Caco-2 (cell line): ENCODE data around the gene PDE9A. TPM values are rescaled to one million over a fixed set of nuclear protein-coding genes. Genes with fewer than 3 reads are reported as not detected.

ENCODE experiments used
- BruUV-seq: library from RNA; stranded (reverse); fragments of 400-500 nt; replicated peaks from 2 replicates; lab custom pipeline; 2021; lab: Mats Ljungman, UMichigan
- CTCF ChIA-PET: fragments of 300-600 bp; sonication (Branson Sonifier 250); formaldehyde crosslinking; loops from one replicate; lab custom pipeline; 2022; ENCODE audit warnings: antibody characterized with exemption; lab: Charles Lee
- POLR2A ChIA-PET: fragments of 300-600 bp; sonication (Branson Sonifier 250); formaldehyde crosslinking; loops from one replicate; lab custom pipeline; 2022; ENCODE audit warnings: antibody characterized with exemption; lab: Charles Lee
- DNase-seq, 2 experiments: peaks; one replicate each; pipeline versions ENCODE4 v3.0.0 to v3.0.0-alpha.2; 2020 to 2022
- H3K27me3 ChIP-seq: replicated peaks from 2 replicates; pipeline ENCODE4 v1.6.0; 2011; ENCODE audit warnings: low read length; ENCODE audit not compliant: control insufficient read depth, insufficient read depth
- H3K36me3 ChIP-seq: 2 replicates; pipeline ENCODE4 v1.5.1; 2011; ENCODE audit warnings: low read length; ENCODE audit not compliant: control insufficient read depth, insufficient read depth
- H3K4me1 ChIP-seq: fragments of 250-450 bp; sonication (Bioruptor Pico); 2 replicates; pipeline ENCODE4 v1.5.1; 2020; ENCODE audit warnings: mild to moderate bottlenecking
- H3K4me3 ChIP-seq: 2 replicates; pipeline ENCODE4 v1.5.1; 2011; ENCODE audit warnings: low read depth, mild to moderate bottlenecking, control low read depth, low read length
- H3K9me3 ChIP-seq: fragments of 250-450 bp; sonication (Bioruptor Pico); 2 replicates; pipeline ENCODE4 v1.5.1; 2020; ENCODE audit warnings: mild to moderate bottlenecking, moderate library complexity
- H3K27ac Mint-ChIP-seq: one replicate; pipeline ENCODE4 v1.8.0; 2022; ENCODE audit warnings: mixed read lengths; ENCODE audit not compliant: unreplicated experiment
- H3K27me3 Mint-ChIP-seq: one replicate; pipeline ENCODE4 v1.8.0; 2022; ENCODE audit warnings: mixed read lengths; ENCODE audit not compliant: insufficient read depth, unreplicated experiment
- H3K36me3 Mint-ChIP-seq: one replicate; pipeline ENCODE4 v1.8.0; 2022; ENCODE audit warnings: mild to moderate bottlenecking, mixed read lengths; ENCODE audit not compliant: insufficient read depth, unreplicated experiment
- H3K4me1 Mint-ChIP-seq: one replicate; pipeline ENCODE4 v1.8.0; 2022; ENCODE audit warnings: low read depth, mixed read lengths; ENCODE audit not compliant: unreplicated experiment
- H3K4me3 Mint-ChIP-seq: one replicate; pipeline ENCODE4 v1.8.0; 2022; ENCODE audit warnings: mild to moderate bottlenecking, moderate library complexity, mixed read lengths; ENCODE audit not compliant: unreplicated experiment
- H3K9me3 Mint-ChIP-seq: one replicate; pipeline ENCODE4 v1.8.0; 2022; ENCODE audit warnings: mixed read lengths; ENCODE audit not compliant: unreplicated experiment
- intact Hi-C: fragments of 100-400 bp; cut with micrococcal nuclease; formaldehyde crosslinking; loops from one replicate; pipeline ENCODE4 v1.10.0; 2022; ENCODE audit not compliant: unreplicated experiment
- total RNA-seq: library from RNA; stranded (reverse); gene quantifications from 2 replicates; pipeline ENCODE4 v1.2.3, GENCODE V29; 2022
- TF ChIP-seq, protein P1 (sequence below), 2 experiments: fragments of 200-600 bp in 1 of 2; IDR thresholded peaks; 1 replicate in 1 of 2; 2 replicates in 1 of 2; pipeline versions ENCODE4 v1.5.1 to v1.8.0; 2011 to 2022; ENCODE audit warnings: antibody characterized with exemption in 1 of 2, control low read depth in 1 of 2, inconsistent platforms in 1 of 2, low read depth in 1 of 2, low read length in 1 of 2, mild to moderate bottlenecking in 1 of 2, moderate library complexity in 1 of 2; ENCODE audit not compliant: insufficient read depth in 1 of 2, severe bottlenecking in 1 of 2, unreplicated experiment in 1 of 2

PDE9A gene
- total RNA-seq, 1 experiment from 2014 or later, result 9.7 TPM

DNA sequence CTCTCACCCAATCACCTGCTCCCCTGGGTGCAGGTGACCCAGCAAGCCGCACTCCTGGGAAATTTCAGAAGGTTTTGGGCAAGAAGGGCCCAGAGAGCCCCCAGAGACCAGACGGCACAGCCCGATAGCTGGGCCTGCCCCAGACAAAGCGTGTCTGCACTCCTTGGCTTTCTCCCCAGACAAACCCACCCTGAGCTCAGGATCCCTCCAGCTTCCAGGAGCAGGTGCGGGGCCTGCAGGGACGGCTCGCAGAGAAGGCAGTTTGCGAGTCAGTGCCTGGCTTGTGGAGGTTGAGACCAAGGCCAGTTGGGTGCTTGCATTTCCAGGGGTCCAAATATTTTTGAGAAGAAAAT is 6.7 kb downstream of the PDE9A start:
- Mint-ChIP-seq H3K27me3 (no peaks in the 10 kb centered on the region), H3K9me3 (no peaks in the 10 kb centered on the region), H3K4me1 (peaks cover 2% of the 10 kb centered on the region), H3K4me3 (no peak overlapping the region), H3K36me3 (peaks cover 4% of the 10 kb centered on the region), H3K27ac (no peak overlapping the region)
- H3K4me1 ChIP-seq, result peaks cover 2% of the 10 kb centered on the region; the same call in 1 of the 2 replicates
- CTCF ChIA-PET, result interaction anchor here (0.5 kb wide), 1 partner anchor 152 kb away, joined by 3 read pairs; no protein-coding TSS in a partner anchor
- POLR2A ChIA-PET, result no interaction called here
- no peak for DNase-seq
- no peaks in the 10 kb centered on the region for H3K27me3 ChIP-seq
- no peak overlapping the region for H3K4me3 ChIP-seq
- BruUV-seq, result no TSS peak
- no peaks in the 10 kb centered on the region for H3K9me3 ChIP-seq
- no peaks in the 10 kb centered on the region for H3K36me3 ChIP-seq
- TF ChIP-seq, protein P1, sequence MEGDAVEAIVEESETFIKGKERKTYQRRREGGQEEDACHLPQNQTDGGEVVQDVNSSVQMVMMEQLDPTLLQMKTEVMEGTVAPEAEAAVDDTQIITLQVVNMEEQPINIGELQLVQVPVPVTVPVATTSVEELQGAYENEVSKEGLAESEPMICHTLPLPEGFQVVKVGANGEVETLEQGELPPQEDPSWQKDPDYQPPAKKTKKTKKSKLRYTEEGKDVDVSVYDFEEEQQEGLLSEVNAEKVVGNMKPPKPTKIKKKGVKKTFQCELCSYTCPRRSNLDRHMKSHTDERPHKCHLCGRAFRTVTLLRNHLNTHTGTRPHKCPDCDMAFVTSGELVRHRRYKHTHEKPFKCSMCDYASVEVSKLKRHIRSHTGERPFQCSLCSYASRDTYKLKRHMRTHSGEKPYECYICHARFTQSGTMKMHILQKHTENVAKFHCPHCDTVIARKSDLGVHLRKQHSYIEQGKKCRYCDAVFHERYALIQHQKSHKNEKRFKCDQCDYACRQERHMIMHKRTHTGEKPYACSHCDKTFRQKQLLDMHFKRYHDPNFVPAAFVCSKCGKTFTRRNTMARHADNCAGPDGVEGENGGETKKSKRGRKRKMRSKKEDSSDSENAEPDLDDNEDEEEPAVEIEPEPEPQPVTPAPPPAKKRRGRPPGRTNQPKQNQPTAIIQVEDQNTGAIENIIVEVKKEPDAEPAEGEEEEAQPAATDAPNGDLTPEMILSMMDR (IDR thresholded peaks at IDR 0.05; ENCODE audit: insufficient read depth in 1 of 2, low read depth in 1 of 2, low read length in 1 of 2, severe bottlenecking in 1 of 2, unreplicated experiment in 1 of 2), result no peak
- intact Hi-C loops, result no loop called here

GRCh38 chr21:42661688-42662429 is 8.4 kb downstream of the PDE9A start:
- no peaks in the 10 kb centered on the region for H3K4me1 Mint-ChIP-seq
- peaks cover 4% of the 10 kb centered on the region for H3K36me3 Mint-ChIP-seq
- TF ChIP-seq, protein P1 (IDR thresholded peaks at IDR 0.05; ENCODE audit: insufficient read depth in 1 of 2, low read depth in 1 of 2, low read length in 1 of 2, severe bottlenecking in 1 of 2, unreplicated experiment in 1 of 2), result no peak
- BruUV-seq, result no TSS peak
- H3K9me3 Mint-ChIP-seq, result no peaks in the 10 kb centered on the region
- no peaks in the 10 kb centered on the region for H3K27me3 Mint-ChIP-seq
- Histone ChIP-seq H3K4me1 (no peaks in the 10 kb centered on the region), H3K36me3 (no peaks in the 10 kb centered on the region), H3K4me3 (no peak overlapping the region), H3K9me3 (0 out of 2 replicates have a peak, but pooled peaks cover 4% of the 10 kb centered on the region), H3K27me3 (no peaks in the 10 kb centered on the region)
- DNase-seq, result no peak
- H3K27ac Mint-ChIP-seq, result no peak overlapping the region
- intact Hi-C loops, result no loop called here
- POLR2A ChIA-PET, result no interaction called here
- CTCF ChIA-PET, result no interaction called here
- no peak overlapping the region for H3K4me3 Mint-ChIP-seq

- H3K4me1 ChIP-seq, result no peaks in the 10 kb centered on the region
- Mint-ChIP-seq H3K27me3 (no peaks in the 10 kb centered on the region), H3K4me3 (no peak overlapping the region), H3K36me3 (peaks cover 4% of the 10 kb centered on the region), H3K27ac (no peak overlapping the region), H3K4me1 (no peaks in the 10 kb centered on the region), H3K9me3 (no peaks in the 10 kb centered on the region)
- H3K36me3 ChIP-seq, result no peaks in the 10 kb centered on the region
- intact Hi-C loops, result no loop called here
- H3K9me3 ChIP-seq, result 0 out of 2 replicates have a peak, but pooled peaks cover 4% of the 10 kb centered on the region
- no peaks in the 10 kb centered on the region for H3K27me3 ChIP-seq
- H3K4me3 ChIP-seq, result no peak overlapping the region
- POLR2A ChIA-PET, result no interaction called here
- no peak for DNase-seq
- CTCF ChIA-PET, result no interaction called here
- BruUV-seq, result no TSS peak
- TF ChIP-seq, protein P1 (IDR thresholded peaks at IDR 0.05; ENCODE audit: insufficient read depth in 1 of 2, low read depth in 1 of 2, low read length in 1 of 2, severe bottlenecking in 1 of 2, unreplicated experiment in 1 of 2), result no peak
Observed at GRCh38 chr21:42662430-42663199, 9.2 kb downstream of the PDE9A start.
